CD4-positive, alpha-beta T cell (primary cell): Measurements from ENCODE around the gene PHYKPL. TPM values are rescaled to one million over a fixed set of nuclear protein-coding genes. Genes with fewer than 3 reads are reported as not detected.

Source experiments
- ATAC-seq: fragments of 200-7000 bp; cut with Tn5 transposase; one replicate; pipeline ENCODE4 v1.10.0; 2022; ENCODE audit warnings: mild to moderate bottlenecking; ENCODE audit not compliant: poor library complexity
- CTCF ChIA-PET: fragments of 350-600 bp; sonication (Branson Sonifier 250); formaldehyde crosslinking; loops from one replicate; lab custom pipeline; 2021; ENCODE audit warnings: antibody characterized with exemption, inconsistent platforms; lab: Charles Lee
- POLR2A ChIA-PET: fragments of 350-600 bp; sonication (Branson Sonifier 250); formaldehyde crosslinking; loops from one replicate; lab custom pipeline; 2021; ENCODE audit warnings: antibody characterized with exemption, inconsistent platforms; lab: Charles Lee
- DNase-seq, 14 experiments: peaks; one replicate each; pipeline ENCODE4 v3.0.0-alpha.2; 2013 to 2020; ENCODE audit warnings: mixed read lengths in 2 of 14
- H3K27ac ChIP-seq, 2 donors: one replicate each; pipeline versions ENCODE4 v1.5.1 to v1.7.0; 2013; ENCODE audit warnings: low read length in 2 of 2, low read depth in 1 of 2, mild to moderate bottlenecking in 1 of 2
- H3K27me3 ChIP-seq, 2 experiments: 1 replicate in 1 of 2; 2 replicates in 1 of 2; pipeline versions ENCODE4 v1.6.1 to v1.7.0; 2013; ENCODE audit warnings: low read length in 2 of 2, control low read depth in 1 of 2, mild to moderate bottlenecking in 1 of 2, moderate library complexity in 1 of 2; ENCODE audit not compliant: insufficient read depth in 2 of 2, control insufficient read depth in 1 of 2
- H3K36me3 ChIP-seq: one replicate; pipeline ENCODE4 v1.6.1; 2013; ENCODE audit warnings: low read length, control low read depth; ENCODE audit not compliant: insufficient read depth
- H3K4me1 ChIP-seq: one replicate; pipeline ENCODE4 v1.6.1; 2013; ENCODE audit warnings: low read length, control low read depth; ENCODE audit not compliant: insufficient read depth
- H3K4me3 ChIP-seq: one replicate; pipeline ENCODE4 v1.5.1; 2013; ENCODE audit warnings: mild to moderate bottlenecking, low read length, moderate library complexity
- H3K9me3 ChIP-seq, 2 experiments: 1 replicate in 1 of 2; 2 replicates in 1 of 2; pipeline versions ENCODE4 v1.6.1 to v1.7.0; 2013; ENCODE audit warnings: low read length in 2 of 2, mild to moderate bottlenecking in 2 of 2, control low read depth in 1 of 2, moderate library complexity in 1 of 2; ENCODE audit not compliant: control insufficient read depth in 1 of 2, insufficient read depth in 1 of 2
- H3K27ac Mint-ChIP-seq: one replicate; pipeline ENCODE4 v1.8.0; 2020; ENCODE audit warnings: mixed read lengths
- H3K27me3 Mint-ChIP-seq: one replicate; pipeline ENCODE4 v1.8.0; 2021; ENCODE audit warnings: mixed read lengths
- H3K36me3 Mint-ChIP-seq: one replicate; pipeline ENCODE4 v1.8.0; 2021; ENCODE audit warnings: low read depth, mixed read lengths
- H3K4me1 Mint-ChIP-seq: one replicate; pipeline ENCODE4 v1.8.0; 2021; ENCODE audit warnings: low read depth, mixed read lengths
- H3K4me3 Mint-ChIP-seq: one replicate; pipeline ENCODE4 v1.8.0; 2020; ENCODE audit warnings: mild to moderate bottlenecking, mixed read lengths
- H3K9me3 Mint-ChIP-seq: one replicate; pipeline ENCODE4 v1.8.0; 2020; ENCODE audit warnings: mixed read lengths
- intact Hi-C, 2 experiments: fragments of 100-400 bp; cut with DNase I in 1 of 2; cut with micrococcal nuclease in 1 of 2; formaldehyde crosslinking; loops; one replicate each; pipeline versions ENCODE4 v1.15.1 to v1.9.0; 2023 to 2025; cut with DNase I, micrococcal nuclease
- total RNA-seq, 174 experiments: library from RNA in 2 of 174; stranded (reverse) in 2 of 174; gene quantifications; one replicate each; pipeline ENCODE4 v1.2.3 and lab custom pipeline; 2021 to 2026
- TF ChIP-seq, protein P1 (sequence below): fragments of 200-600 bp; IDR thresholded peaks from one replicate; pipeline ENCODE4 v1.8.0; 2022; ENCODE audit warnings: antibody characterized with exemption, mild to moderate bottlenecking

The PHYKPL gene
- total RNA-seq, 2 experiments from 2014 or later: 90.9 to 92.8 TPM

DNA sequence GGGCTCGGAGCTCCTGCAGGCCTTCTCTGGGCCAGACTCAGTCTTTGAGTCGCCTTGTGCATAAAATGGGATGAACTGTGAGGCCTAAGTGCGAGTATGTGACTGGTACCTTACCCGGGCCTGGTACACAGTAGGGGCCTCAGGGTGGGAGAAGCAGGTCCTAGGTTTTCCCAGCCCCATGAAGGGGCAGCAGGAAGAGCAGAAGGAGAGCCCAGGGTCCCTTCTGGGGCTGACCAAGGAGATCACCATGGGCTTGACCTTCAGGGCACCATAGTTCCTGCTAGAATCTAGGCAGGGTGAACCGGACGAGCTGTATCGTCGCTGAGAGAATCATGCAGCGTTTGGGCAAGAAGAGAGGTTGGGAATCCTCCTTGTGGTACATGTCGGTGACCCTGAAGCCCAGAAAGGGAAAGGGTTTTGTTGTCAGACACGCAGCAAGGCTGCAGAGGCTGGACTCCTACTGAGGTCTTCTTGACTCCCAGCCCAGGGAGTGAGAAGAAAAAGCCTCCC, 373 bp upstream of the PHYKPL start:
- Mint-ChIP-seq H3K4me1 (peaks cover 48% of the 10 kb centered on the region), H3K27me3 (no peaks in the 10 kb centered on the region), H3K9me3 (no peaks in the 10 kb centered on the region), H3K4me3 (peak overlapping the region; percentile 80), H3K36me3 (peaks cover 41% of the 10 kb centered on the region), H3K27ac (peak overlapping the region; percentile 84)
- no peak for ATAC-seq
- TF ChIP-seq, protein P1, sequence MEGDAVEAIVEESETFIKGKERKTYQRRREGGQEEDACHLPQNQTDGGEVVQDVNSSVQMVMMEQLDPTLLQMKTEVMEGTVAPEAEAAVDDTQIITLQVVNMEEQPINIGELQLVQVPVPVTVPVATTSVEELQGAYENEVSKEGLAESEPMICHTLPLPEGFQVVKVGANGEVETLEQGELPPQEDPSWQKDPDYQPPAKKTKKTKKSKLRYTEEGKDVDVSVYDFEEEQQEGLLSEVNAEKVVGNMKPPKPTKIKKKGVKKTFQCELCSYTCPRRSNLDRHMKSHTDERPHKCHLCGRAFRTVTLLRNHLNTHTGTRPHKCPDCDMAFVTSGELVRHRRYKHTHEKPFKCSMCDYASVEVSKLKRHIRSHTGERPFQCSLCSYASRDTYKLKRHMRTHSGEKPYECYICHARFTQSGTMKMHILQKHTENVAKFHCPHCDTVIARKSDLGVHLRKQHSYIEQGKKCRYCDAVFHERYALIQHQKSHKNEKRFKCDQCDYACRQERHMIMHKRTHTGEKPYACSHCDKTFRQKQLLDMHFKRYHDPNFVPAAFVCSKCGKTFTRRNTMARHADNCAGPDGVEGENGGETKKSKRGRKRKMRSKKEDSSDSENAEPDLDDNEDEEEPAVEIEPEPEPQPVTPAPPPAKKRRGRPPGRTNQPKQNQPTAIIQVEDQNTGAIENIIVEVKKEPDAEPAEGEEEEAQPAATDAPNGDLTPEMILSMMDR: no peak
- Histone ChIP-seq H3K4me3 (peak overlapping the region; percentile 94), H3K9me3 (no peaks in the 10 kb centered on the region), H3K27ac (peak overlapping the region; percentile 81 to 85), H3K4me1 (peaks cover 85% of the 10 kb centered on the region), H3K36me3 (peaks cover 31% of the 10 kb centered on the region), H3K27me3 (no peaks in the 10 kb centered on the region)
- intact Hi-C loops: loop anchor here (1.0 to 10.0 kb wide), 4 partner anchors 28 to 1842 kb away; partner anchors contain the start of genes CLK4 (in 1 of the 2) and RNF130 (in 1 of the 2)
- POLR2A ChIA-PET: interaction anchor here (0.6 to 1.6 kb wide), 5 partner anchors 8 to 1326 kb away, joined by 3 to 12 read pairs (median 4); partner anchors contain the start of gene HNRNPAB
- no peak for DNase-seq
- CTCF ChIA-PET: interaction anchor here (1.3 kb wide), 1 partner anchor 112 kb away, joined by 3 read pairs; no protein-coding TSS in a partner anchor

DNA sequence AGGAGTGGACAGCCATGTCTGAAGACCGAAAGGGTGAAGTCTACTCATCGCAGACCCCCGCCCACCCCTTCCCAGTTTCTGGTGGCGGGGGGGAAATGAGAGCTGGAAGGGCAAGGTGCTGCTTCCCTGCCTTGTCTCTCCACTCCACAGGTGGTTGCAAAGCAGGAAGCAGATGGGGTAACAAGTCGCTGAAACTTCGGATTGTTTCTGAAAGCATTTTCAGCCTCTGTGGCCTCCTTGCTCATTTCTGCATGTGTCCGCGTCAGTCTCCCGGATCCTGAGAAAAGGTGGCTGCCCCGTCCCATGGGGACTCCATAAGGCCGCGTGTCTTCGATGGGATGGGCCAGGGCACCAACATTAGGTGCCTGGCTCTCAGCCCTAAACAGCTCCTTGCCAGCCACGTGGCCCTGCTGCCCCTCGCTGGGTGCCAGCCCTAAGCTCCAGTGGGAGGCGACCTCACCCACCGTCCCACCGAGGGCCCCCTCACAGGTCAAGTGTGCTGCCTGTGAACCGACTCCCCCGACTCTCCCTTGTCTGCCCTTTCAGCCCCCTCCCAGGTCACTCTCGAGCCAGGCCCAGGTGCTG, 971 bp downstream of the PHYKPL start:
- Histone ChIP-seq H3K36me3 (peaks cover 45% of the 10 kb centered on the region), H3K27ac (peak overlapping the region; percentile 81 to 85), H3K4me3 (peak overlapping the region; percentile 94), H3K9me3 (no peaks in the 10 kb centered on the region), H3K27me3 (no peaks in the 10 kb centered on the region), H3K4me1 (peaks cover 80% of the 10 kb centered on the region)
- H3K4me3 Mint-ChIP-seq: peak overlapping the region; percentile 84
- H3K4me1 Mint-ChIP-seq: peaks cover 61% of the 10 kb centered on the region
- no peak for ATAC-seq
- H3K27me3 Mint-ChIP-seq: no peaks in the 10 kb centered on the region
- H3K27ac Mint-ChIP-seq: peak overlapping the region; percentile 76
- peaks cover 54% of the 10 kb centered on the region for H3K36me3 Mint-ChIP-seq
- TF ChIP-seq, protein P1: no peak
- DNase-seq: no peak
- ChIA-PET POLR2A (interaction anchor here (1.6 to 2.8 kb wide), 2 partner anchors 9 to 27 kb away, joined by 5 to 10 read pairs; partner anchors contain the start of gene HNRNPAB), CTCF (no interaction called here)
- intact Hi-C loops: loop anchor here (1.0 to 10.0 kb wide), 4 partner anchors 26 to 1843 kb away; partner anchors contain the start of genes CLK4 (in 1 of the 2) and RNF130 (in 1 of the 2)
- no peaks in the 10 kb centered on the region for H3K9me3 Mint-ChIP-seq

DNA sequence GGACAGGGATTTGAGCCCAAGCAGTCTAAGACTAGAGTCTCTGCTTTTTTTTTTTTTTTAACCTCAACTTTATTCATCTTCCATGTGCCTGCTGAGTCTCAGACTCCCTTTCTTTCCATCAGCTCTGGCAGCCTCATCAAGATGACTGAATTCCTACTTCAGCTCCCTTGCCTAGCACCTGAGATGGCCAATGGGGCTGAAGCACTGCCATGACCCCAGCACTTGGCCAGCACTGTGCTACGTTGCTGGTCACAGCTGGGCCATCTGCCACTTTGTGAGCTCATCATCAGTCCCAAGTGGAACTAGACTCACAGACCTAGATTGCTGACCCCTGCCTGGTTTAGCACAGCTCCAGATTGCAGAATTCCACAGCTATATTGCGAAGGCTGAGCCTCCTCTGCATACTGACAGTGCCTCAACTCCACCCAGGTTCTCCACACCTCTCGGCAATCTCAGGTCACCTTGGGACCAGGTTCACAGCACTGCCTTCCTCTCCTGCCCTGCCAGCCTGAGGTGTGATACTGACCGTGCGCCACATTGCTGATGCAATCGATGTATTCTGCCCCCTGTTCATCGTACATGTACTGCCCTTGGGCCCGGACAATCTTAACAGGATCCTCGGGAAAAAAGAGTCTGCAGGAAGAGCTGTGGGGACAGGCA, 1.6 kb downstream of the PHYKPL start:
- Histone ChIP-seq H3K4me3 (peak overlapping the region; percentile 94), H3K9me3 (no peaks in the 10 kb centered on the region), H3K27me3 (no peaks in the 10 kb centered on the region), H3K4me1 (peaks cover 74% of the 10 kb centered on the region), H3K36me3 (peaks cover 46% of the 10 kb centered on the region), H3K27ac (no peak overlapping the region)
- no peak for ATAC-seq
- Mint-ChIP-seq H3K4me1 (peaks cover 64% of the 10 kb centered on the region), H3K36me3 (peaks cover 58% of the 10 kb centered on the region), H3K4me3 (peak overlapping the region; percentile 84), H3K9me3 (no peaks in the 10 kb centered on the region), H3K27me3 (no peaks in the 10 kb centered on the region), H3K27ac (peak overlapping the region; percentile 76)
- CTCF ChIA-PET: interaction anchor here (0.6 kb wide), 1 partner anchor 351 kb away, joined by 3 read pairs; no protein-coding TSS in a partner anchor
- POLR2A ChIA-PET: interaction anchor here (2.8 kb wide), 1 partner anchor 26 kb away, joined by 10 read pairs; the partner anchor contains the start of gene HNRNPAB
- intact Hi-C loops: loop anchor here (10.0 kb wide), 2 partner anchors 354 to 1844 kb away; partner anchors contain the start of gene RNF130 (in 1 of the 2)
- DNase-seq: no peak
- TF ChIP-seq, protein P1: no peak
